OCI-LY7 (cell line): Measurements from ENCODE around the gene CA5A. TPM values are rescaled to one million over a fixed set of nuclear protein-coding genes. Genes with fewer than 3 reads are reported as not detected.

Source experiments
- BruUV-seq: library from RNA; stranded (reverse); fragments of 400-500 nt; replicated peaks from 2 replicates; lab custom pipeline; 2021; lab: Mats Ljungman, UMichigan
- CTCF ChIA-PET: fragments of 300-600 bp; sonication (Branson Sonifier 250); formaldehyde crosslinking; loops from one replicate; lab custom pipeline; 2022; ENCODE audit warnings: antibody characterized with exemption; ENCODE audit not compliant: unreplicated experiment; lab: Charles Lee
- POLR2A ChIA-PET: fragments of 300-600 bp; sonication (Branson Sonifier 250); formaldehyde crosslinking; loops from one replicate; lab custom pipeline; 2022; ENCODE audit warnings: antibody characterized with exemption; lab: Charles Lee
- DNase-seq: peaks from one replicate; pipeline ENCODE4 v3.0.0-alpha.2; 2015; ENCODE audit warnings: low spot score
- H2AFZ ChIP-seq: fragments of 200-600 bp; sonication (generic), shearing (Covaris generic); 2 replicates; pipeline ENCODE4 v1.6.1; 2014; ENCODE audit warnings: mild to moderate bottlenecking, antibody characterized with exemption, low read length, moderate library complexity
- H3K27ac ChIP-seq: fragments of 200-600 bp; sonication (generic); 2 replicates; pipeline ENCODE4 v1.5.1; 2014; ENCODE audit warnings: mixed run types, low read depth, mild to moderate bottlenecking, moderate library complexity, low read length, inconsistent platforms; ENCODE audit not compliant: poor library complexity, severe bottlenecking
- H3K36me3 ChIP-seq: fragments of 200-600 bp; sonication (generic); 2 replicates; pipeline ENCODE4 v1.6.1; 2014; ENCODE audit warnings: mild to moderate bottlenecking, antibody characterized with exemption, low read length, moderate library complexity, mixed read lengths; ENCODE audit not compliant: insufficient read depth
- H3K4me1 ChIP-seq: fragments of 200-600 bp; sonication (generic); 2 replicates; pipeline ENCODE4 v1.5.1; 2014; ENCODE audit warnings: mild to moderate bottlenecking, low read length; ENCODE audit not compliant: insufficient read depth, poor library complexity, severe bottlenecking
- H3K4me2 ChIP-seq: fragments of 200-600 bp; sonication (generic); 2 replicates; pipeline ENCODE4 v1.6.1; 2014; ENCODE audit warnings: mild to moderate bottlenecking, low read length
- H3K4me3 ChIP-seq: fragments of 200-600 bp; sonication (generic); 2 replicates; pipeline ENCODE4 v1.5.1; 2014; ENCODE audit warnings: mild to moderate bottlenecking, low read depth, low read length; ENCODE audit not compliant: poor library complexity, severe bottlenecking
- H3K79me2 ChIP-seq: fragments of 200-600 bp; sonication (generic); 2 replicates; pipeline ENCODE4 v1.6.1; 2016; ENCODE audit warnings: low read depth, mild to moderate bottlenecking, low read length, moderate library complexity, mixed read lengths; ENCODE audit not compliant: insufficient read depth
- H3K9me2 ChIP-seq: fragments of 200-600 bp; sonication (generic); 2 replicates; pipeline ENCODE4 v1.6.1; 2016; ENCODE audit warnings: mild to moderate bottlenecking, low read length, mixed read lengths; ENCODE audit not compliant: insufficient read depth
- H3K9me3 ChIP-seq: fragments of 200-600 bp; sonication (generic); 2 replicates; pipeline ENCODE4 v1.6.1; 2014; ENCODE audit warnings: mild to moderate bottlenecking, mixed run types, low read length, mixed read lengths
- H4K20me1 ChIP-seq: fragments of 200-600 bp; sonication (generic); 2 replicates; pipeline ENCODE4 v1.6.1; 2014; ENCODE audit warnings: mild to moderate bottlenecking, antibody characterized with exemption, low read length, moderate library complexity, mixed read lengths; ENCODE audit not compliant: insufficient read depth
- CTCF ChIP-seq: fragments of 200-600 bp; sonication (generic); conservative IDR thresholded peaks from 2 replicates; pipeline ENCODE4 v1.5.1; 2014; ENCODE audit warnings: mild to moderate bottlenecking, antibody characterized with exemption, low read length, moderate library complexity, mixed read lengths
- EZH2phosphoT487 ChIP-seq: fragments of 200-600 bp; sonication (generic); IDR thresholded peaks from 2 replicates; pipeline ENCODE4 v1.6.1; 2018; ENCODE audit warnings: low read depth, borderline replicate concordance, mild to moderate bottlenecking, mixed run types, antibody characterized with exemption, low read length, moderate library complexity, mixed read lengths
- intact Hi-C: fragments of 100-400 bp; cut with micrococcal nuclease; formaldehyde crosslinking; loops from one replicate; pipeline ENCODE4 v1.10.0; 2022; ENCODE audit not compliant: unreplicated experiment
- total RNA-seq, 2 experiments: library from RNA; depleted of rRNA in 1 of 2; stranded (reverse); fragments of >200 nt in 1 of 2; shearing (Covaris generic) in 1 of 2; gene quantifications; 2 replicates each; pipeline ENCODE4 v1.2.3, GENCODE V29; 2014 to 2022

Gene CA5A
- total RNA-seq, 2 experiments from 2014 or later: not detected

DNA sequence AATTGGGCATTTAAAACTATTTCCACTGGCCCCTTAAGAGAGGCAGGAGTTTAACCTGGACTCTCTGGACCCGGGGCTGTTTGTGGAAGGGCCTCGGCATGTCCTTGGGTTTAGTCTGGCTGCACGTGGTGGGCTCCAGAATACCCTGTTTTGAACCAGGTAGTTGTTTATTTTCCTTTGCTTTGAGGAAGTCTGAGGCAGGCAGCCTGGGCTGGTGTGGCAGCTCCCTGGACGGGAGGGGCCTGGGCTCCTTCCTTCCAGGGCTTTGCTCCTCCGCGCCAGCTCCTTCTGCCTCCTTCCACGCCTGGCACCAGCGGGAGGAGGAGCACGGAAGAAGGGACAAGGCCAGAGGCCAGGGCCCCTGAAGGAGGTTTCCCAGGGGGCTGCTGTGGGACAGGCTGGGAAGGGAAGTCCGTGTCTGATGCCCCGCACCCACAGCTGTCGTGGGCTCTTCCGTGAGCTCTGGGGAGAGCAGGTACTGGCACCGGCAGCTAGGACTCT is 30.4 kb upstream of the CA5A start:
- H3K27ac ChIP-seq: no peak overlapping the region
- intact Hi-C loops: no loop called here
- DNase-seq: no peak
- H3K9me2 ChIP-seq: no peaks in the 10 kb centered on the region
- H4K20me1 ChIP-seq: no peaks in the 10 kb centered on the region
- no peak overlapping the region for H3K4me2 ChIP-seq
- H3K4me3 ChIP-seq: no peak overlapping the region
- H3K36me3 ChIP-seq: peaks cover 18% of the 10 kb centered on the region
- ChIA-PET POLR2A (no interaction called here), CTCF (no interaction called here)
- no peak for TF ChIP-seq EZH2phosphoT487
- TF ChIP-seq CTCF: no peak
- BruUV-seq: no TSS peak
- no peak overlapping the region for H2AFZ ChIP-seq
- no peaks in the 10 kb centered on the region; the same call in 1 of the 2 replicates for H3K9me3 ChIP-seq
- peaks cover 65% of the 10 kb centered on the region for H3K79me2 ChIP-seq
- no peaks in the 10 kb centered on the region for H3K4me1 ChIP-seq

DNA sequence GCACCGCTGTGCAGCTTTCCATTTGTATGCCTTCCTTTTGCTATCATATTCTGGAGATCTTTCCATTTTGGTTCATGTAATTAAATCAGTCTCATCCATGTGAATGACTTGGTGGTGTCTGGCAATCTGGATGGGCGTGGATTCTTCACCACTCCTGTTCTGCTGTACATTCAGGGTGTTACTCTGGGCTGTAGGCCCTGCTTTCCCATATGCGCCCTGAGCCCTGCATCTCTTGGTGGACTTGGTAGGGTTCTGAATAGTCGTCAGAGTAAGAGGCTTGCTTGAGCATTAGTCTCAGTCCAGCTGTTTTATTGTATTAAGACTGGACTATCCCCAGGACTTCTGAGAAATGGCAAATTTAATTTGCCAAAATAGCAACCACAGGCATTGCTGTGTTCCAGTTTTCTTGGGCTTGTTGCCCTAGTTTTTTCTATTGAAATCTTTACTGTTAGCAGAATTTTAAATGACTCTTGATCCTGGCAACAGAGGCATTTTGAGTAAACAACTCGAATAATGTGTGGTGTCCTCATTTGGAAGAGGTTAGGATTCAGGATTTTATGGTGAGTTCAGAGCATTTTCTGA is 29.8 kb upstream of the CA5A start:
- ChIA-PET POLR2A (no interaction called here), CTCF (no interaction called here)
- H3K36me3 ChIP-seq: peaks cover 17% of the 10 kb centered on the region
- no peak overlapping the region for H2AFZ ChIP-seq
- no peaks in the 10 kb centered on the region for H3K4me1 ChIP-seq
- peaks cover 64% of the 10 kb centered on the region for H3K79me2 ChIP-seq
- no peaks in the 10 kb centered on the region for H4K20me1 ChIP-seq
- no peak for DNase-seq
- no peak overlapping the region for H3K4me3 ChIP-seq
- H3K4me2 ChIP-seq: no peak overlapping the region
- BruUV-seq: no TSS peak
- no peaks in the 10 kb centered on the region for H3K9me3 ChIP-seq
- no peak overlapping the region for H3K27ac ChIP-seq
- intact Hi-C loops: no loop called here
- H3K9me2 ChIP-seq: no peaks in the 10 kb centered on the region
- TF ChIP-seq CTCF: no peak
- no peak for TF ChIP-seq EZH2phosphoT487

GRCh38 chr16:87965417-87965816 is 29.1 kb upstream of the CA5A start:
- CTCF ChIA-PET: no interaction called here
- Histone ChIP-seq H3K4me3 (no peak overlapping the region), H3K4me1 (no peaks in the 10 kb centered on the region), H2AFZ (no peak overlapping the region), H3K9me2 (no peaks in the 10 kb centered on the region), H3K27ac (no peak overlapping the region), H3K4me2 (no peak overlapping the region), H4K20me1 (no peaks in the 10 kb centered on the region), H3K79me2 (peaks cover 62% of the 10 kb centered on the region), H3K9me3 (no peaks in the 10 kb centered on the region), H3K36me3 (peaks cover 14% of the 10 kb centered on the region)
- no peak for TF ChIP-seq CTCF
- TF ChIP-seq EZH2phosphoT487: no peak
- DNase-seq: no peak
- intact Hi-C loops: no loop called here
- POLR2A ChIA-PET: no interaction called here
- BruUV-seq: no TSS peak
